GM19023 (cell line): Measurements from ENCODE around the gene RAD1.

Experiments used
- ATAC-seq: cut with Tn5 transposase; IDR thresholded peaks from one replicate; pipeline ENCODE4 v1.9.1; 2021; ENCODE audit warnings: mild to moderate bottlenecking, moderate library complexity; ENCODE audit not compliant: unreplicated experiment

RAD1 gene

DNA sequence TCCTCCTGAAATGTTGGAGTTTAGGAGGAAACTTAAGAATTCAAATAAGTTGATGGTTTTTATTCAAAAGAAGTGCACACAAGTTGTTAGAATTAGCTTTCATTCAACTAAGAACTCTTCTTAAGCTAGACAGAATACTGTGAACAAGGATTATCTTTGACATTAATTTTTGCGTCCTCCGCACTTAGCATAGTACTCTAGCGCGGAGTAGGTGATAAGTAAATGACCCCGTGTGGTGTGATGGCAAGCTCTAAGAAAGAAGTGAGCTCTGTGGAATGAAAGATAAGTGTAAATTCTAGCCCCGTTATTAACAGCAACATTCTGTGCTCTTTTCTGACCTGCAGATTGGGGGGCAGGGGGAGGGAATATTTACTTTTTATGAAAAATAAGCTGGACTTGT lies 1.2 kb upstream of the RAD1 start:
- ATAC-seq: no peak

GRCh38 chr5:34915856-34916192 lies 520 bp upstream of the RAD1 start:
- peak; percentile 12 for ATAC-seq

GRCh38 chr5:34914671-34915138 lies 599 bp downstream of the RAD1 start:
- peak; percentile 18 for ATAC-seq

DNA sequence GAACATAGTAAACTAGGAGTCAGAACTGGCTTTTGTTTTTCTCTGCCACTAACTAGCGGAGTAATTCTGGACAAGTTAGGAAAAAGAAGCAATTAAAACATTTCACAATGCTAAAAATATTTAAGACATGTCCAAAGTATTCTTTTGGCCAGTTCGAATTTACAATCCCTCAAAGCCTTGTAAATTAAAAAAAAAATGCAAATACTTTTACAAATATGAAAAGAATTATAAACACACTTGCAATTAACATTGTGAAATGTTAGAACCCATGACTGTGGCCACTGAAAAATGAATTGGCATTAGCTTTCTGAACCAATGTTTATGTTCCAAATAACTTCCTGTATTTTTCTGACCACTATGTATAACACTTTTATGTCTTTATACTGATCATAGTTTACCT lies 2.2 kb downstream of the RAD1 start:
- no peak for ATAC-seq

- no peak for ATAC-seq
Measured at GRCh38 chr5:34905564-34905963, 9.7 kb downstream of the RAD1 start.

DNA sequence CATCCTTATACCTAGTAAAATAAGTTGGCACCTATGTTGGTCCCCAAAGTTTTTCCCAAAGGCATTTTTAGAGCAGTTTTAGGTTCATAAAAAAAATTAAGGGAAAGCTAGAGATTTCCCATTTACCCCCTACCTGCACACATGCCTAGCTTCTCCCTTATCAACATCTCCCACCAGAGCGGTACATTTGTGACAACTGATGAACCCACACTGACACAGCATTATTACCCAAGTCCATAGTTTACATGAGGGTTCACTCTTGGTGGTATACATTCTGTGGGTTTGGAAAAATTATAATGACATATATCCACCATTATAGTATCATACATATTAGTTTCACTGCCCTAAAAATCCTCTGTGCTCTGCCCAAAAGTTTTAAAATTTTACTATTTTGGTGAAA lies 12.0 kb downstream of the RAD1 start:
- no peak for ATAC-seq

GRCh38 chr5:34900652-34901051 lies 14.7 kb downstream of the RAD1 start:
- ATAC-seq: no peak

GRCh38 chr5:34899066-34899465 lies 16.2 kb downstream of the RAD1 start:
- no peak for ATAC-seq

- ATAC-seq: peak; percentile 84
Measured at GRCh38 chr5:34898258-34898895, 16.9 kb downstream of the RAD1 start.

DNA sequence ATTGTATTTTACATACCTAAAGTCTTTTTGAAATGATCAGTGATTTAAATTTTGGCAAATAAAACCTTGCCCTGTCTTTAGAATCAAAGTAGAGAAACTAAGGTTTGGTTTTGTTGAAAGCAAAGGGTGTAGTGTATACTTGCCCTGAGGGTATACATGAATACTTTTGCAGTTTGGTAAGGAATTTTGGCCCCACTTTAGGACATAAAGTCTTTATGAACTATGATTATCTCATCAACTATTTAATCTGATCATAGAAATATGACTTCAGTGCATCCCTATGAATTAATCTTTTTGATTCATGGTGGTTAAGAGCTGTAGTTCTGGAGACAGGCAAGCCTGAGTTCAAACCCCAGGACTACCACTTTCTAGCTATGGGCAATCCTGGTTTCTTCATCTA lies 17.7 kb downstream of the RAD1 start:
- no peak for ATAC-seq

DNA sequence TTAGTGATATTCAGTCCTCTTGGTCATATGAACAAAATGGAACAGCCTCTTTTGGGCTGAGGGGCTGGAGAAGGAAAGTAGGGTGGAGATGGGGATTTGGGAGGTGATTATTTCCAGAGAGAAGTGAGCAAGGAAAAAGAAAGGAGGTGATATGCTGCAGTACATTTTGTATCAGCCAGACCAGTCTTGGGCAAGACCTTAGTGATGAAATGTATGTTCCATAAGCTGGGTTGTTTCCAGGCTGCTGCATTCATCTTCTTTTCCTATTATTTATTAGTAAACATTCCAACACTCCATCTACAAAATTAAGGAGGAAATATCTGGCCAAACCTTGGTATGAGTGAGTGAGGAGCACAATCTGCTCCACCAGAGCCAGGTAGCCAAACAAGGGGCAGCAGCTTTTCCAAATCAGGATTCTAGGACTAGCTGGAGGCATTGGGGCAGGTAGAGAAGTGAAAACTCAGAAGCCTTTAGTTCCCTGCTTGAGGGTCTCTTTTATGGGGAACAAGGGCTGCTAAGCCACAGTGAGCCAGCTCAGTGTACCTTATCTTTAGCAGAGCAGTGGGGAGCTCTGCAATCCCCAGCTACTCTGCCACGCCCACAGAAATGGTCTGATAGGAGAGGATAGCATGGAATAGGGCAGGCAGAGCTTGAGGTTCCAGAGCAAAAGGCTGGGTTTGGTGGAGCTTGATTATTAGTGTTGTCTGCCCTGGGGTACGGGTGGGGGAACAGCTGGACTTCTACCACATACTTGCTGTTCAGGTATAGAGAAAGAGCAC lies 19.5 kb downstream of the RAD1 start:
- ATAC-seq: no peak

DNA sequence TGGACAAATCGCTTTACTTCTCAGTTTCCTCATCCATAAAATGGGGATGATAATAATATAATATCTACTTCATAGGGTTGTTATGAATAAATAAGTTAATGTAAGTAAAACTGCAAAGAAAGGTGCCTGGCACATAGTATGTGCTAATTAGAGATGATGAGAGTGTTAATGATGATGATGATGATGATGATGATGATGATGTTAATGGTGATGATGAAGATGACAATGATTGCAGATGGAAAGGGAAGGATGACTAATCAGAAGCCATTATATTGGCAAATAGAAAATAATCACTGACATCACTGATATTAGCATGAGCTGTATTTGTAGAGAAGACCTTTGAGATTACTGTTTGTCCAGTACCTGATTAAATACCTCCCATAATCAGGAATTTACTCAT lies 20.6 kb downstream of the RAD1 start:
- ATAC-seq: no peak

- no peak for ATAC-seq
Measured at GRCh38 chr5:34892414-34892813, 22.9 kb downstream of the RAD1 start.

DNA sequence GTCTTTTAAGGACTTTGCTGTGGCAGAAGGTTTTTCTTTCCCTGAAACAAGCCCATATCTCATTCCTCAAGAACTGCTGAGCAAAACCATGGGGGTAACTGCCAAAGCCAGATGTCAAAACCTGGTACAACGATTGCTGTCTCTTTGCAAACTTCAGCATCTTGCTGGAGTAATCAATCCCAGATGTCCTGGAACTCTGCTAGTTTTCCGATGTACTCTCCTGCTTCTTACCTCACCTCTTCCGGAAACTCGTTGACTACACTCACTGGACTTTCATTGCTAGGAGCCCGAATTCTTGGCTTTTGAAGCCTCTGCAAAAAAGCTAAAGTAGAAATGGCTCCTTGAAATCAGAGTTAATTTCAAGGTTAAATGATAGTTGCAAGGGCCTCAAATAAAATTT lies 23.3 kb downstream of the RAD1 start:
- no peak for ATAC-seq

- no peak for ATAC-seq
Measured at GRCh38 chr5:34889394-34889793, 25.9 kb downstream of the RAD1 start.

DNA sequence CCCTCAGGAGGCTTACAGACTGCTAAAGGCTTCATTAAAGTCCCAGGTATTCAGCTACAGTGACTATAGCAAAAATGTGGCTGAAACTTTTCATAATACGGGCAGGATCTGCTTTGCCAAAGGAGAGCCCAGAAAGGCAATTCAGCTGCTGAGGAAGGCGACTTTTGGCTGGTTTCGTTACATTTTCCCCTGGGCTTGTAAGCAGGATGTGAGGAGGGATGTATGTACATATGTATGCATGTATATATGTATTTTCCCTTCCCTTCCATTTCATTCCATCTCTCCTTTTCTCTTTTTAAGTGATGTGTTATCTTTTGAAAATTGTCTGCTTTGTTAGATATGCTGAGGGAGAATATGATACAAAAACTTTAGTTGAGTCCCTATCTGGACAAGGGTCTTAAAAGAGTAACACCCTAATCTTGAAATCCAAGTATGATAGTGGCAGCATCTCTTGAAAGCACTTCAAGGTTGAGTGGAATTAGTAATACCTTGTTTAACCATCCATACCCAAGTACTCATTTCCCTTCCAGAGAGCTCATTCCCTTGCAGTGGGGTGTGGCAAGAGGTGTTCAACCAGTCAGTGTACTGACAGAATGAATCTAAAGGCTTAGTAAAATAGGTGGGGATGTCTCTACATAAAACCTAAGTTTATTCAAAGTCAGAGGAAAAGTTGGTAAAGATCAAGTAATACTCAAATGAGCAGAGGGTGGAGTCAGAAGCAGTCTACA lies 28.7 kb downstream of the RAD1 start:
- ATAC-seq: no peak

GRCh38 chr5:34881246-34881645 lies 34.1 kb downstream of the RAD1 start:
- ATAC-seq: no peak

- ATAC-seq: no peak
Measured at GRCh38 chr5:34876275-34876674, 39.0 kb downstream of the RAD1 start.

DNA sequence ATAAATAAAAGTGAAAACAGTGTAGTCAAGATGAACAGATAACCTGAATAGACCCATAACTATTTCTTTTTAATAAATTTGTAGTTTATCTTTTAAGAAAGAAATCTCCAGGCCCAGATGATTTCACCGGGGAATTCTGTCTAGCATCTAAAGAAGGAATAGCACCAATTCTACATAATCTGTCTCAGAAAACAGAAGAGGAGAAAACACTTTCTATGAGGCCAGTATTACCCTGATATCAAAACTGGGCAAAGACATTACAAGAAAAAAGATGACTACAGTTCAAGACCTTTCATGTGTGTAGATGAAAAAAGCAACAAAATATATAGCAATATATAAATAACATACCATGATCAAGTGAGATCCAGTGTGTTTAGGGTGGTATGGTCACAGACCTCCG lies 44.9 kb downstream of the RAD1 start:
- ATAC-seq: no peak

- no peak for ATAC-seq
Measured at GRCh38 chr5:34869256-34869655, 46.0 kb downstream of the RAD1 start.

DNA sequence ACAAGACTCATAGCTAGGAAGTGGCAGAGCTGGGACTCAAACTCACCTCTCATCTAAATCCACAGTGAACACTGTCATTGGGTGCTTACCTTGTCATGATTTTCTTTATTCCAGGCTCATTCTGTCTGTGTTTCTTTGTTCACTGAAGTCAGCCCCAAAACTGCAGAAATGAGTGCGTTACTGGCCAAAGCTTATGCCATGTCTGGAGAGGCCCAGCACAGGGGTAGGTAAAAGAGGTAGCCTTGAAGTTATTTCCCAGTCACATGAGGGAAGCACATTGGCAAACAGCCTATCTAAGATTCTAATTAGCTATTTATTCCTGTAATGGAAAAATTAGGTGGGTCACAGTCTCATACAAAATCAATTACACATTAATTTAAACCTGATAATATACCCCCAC lies 46.5 kb downstream of the RAD1 start:
- ATAC-seq: no peak

DNA sequence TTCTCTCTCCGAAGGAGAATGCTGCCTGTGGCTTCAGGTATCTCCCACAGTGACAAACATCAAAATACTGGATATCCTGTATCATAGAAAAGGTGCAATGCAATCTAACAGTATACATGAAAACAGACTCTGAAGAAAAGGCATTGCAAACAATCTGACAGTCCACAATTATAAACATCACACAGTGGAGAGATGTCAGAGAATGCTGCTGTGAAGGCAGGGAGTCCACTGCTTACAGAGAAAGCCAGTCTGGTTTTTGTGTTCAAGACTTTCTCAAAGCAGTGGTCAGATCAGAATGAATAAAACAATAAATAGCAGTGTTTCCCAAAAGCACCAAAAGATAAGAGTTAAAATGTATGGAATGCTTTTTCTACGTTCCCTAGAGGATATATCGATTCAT lies 47.6 kb downstream of the RAD1 start:
- no peak for ATAC-seq
